Calu3 (cell line): ENCODE measurements around the gene PLEKHA7. TPM values are rescaled to one million over a fixed set of nuclear protein-coding genes. Genes with fewer than 3 reads are reported as not detected.
A peak's percentile ranks its signal among the peaks of the same experiment; 100 is the strongest.

Experiments used
- BruUV-seq: library from RNA; stranded (reverse); fragments of 400-500 nt; replicated peaks from 2 replicates; lab custom pipeline; 2021; lab: Mats Ljungman, UMichigan
- CTCF ChIA-PET: fragments of 300-600 bp; sonication (Branson Sonifier 250); formaldehyde crosslinking; loops from one replicate; lab custom pipeline; 2022; ENCODE audit warnings: antibody characterized with exemption; lab: Charles Lee
- DNase-seq: peaks from one replicate; pipeline ENCODE4 v3.0.0; 2022
- H3K27ac Mint-ChIP-seq: one replicate; pipeline ENCODE4 v1.8.0; 2022; ENCODE audit warnings: mixed read lengths; ENCODE audit not compliant: unreplicated experiment
- H3K27me3 Mint-ChIP-seq: one replicate; pipeline ENCODE4 v1.8.0; 2022; ENCODE audit warnings: mixed read lengths; ENCODE audit not compliant: unreplicated experiment
- H3K36me3 Mint-ChIP-seq: one replicate; pipeline ENCODE4 v1.8.0; 2022; ENCODE audit warnings: mild to moderate bottlenecking, moderate library complexity, mixed read lengths; ENCODE audit not compliant: insufficient read depth, unreplicated experiment
- H3K4me1 Mint-ChIP-seq: one replicate; pipeline ENCODE4 v1.8.0; 2022; ENCODE audit warnings: mild to moderate bottlenecking, low read depth, mixed read lengths; ENCODE audit not compliant: unreplicated experiment
- H3K4me3 Mint-ChIP-seq: one replicate; pipeline ENCODE4 v1.8.0; 2022; ENCODE audit warnings: mild to moderate bottlenecking, low read depth, moderate library complexity, mixed read lengths; ENCODE audit not compliant: unreplicated experiment
- H3K9me3 Mint-ChIP-seq: one replicate; pipeline ENCODE4 v1.8.0; 2022; ENCODE audit warnings: low read depth, mixed read lengths; ENCODE audit not compliant: unreplicated experiment
- CTCF ChIP-seq: fragments of 200-600 bp; IDR thresholded peaks from one replicate; pipeline ENCODE4 v1.8.0; 2022; ENCODE audit warnings: antibody characterized with exemption; ENCODE audit not compliant: unreplicated experiment
- intact Hi-C: fragments of 100-400 bp; cut with micrococcal nuclease; formaldehyde crosslinking; loops from one replicate; pipeline ENCODE4 v1.10.0; 2022; ENCODE audit not compliant: unreplicated experiment
- total RNA-seq: library from RNA; stranded (reverse); gene quantifications from 2 replicates; pipeline ENCODE4 v1.2.3, GENCODE V29; 2022

PLEKHA7 gene
- total RNA-seq, 1 experiment from 2014 or later, result 138 TPM

DNA sequence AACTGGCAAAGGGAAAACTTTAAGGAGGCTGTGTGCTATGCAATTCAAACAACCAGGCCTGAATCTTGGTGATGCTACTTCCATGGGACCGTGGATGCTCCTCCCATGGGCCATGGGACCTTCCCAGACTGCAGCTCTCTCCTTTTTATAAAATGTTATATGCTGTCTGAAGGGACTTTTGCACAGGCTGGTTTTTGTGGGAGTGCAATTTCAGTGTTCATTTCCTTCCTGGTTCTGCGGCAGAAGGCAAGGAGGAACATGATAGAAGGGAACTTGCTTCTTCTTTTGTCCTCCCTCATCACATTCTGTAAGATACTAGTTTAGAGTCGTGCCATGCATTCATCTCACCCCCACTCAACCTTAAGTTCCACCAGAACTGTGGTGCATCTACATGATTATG lies 206.9 kb downstream of the PLEKHA7 start:
- no peaks in the 10 kb centered on the region for H3K9me3 Mint-ChIP-seq
- no TSS peak for BruUV-seq
- intact Hi-C loops, result no loop called here
- H3K4me3 Mint-ChIP-seq, result no peak overlapping the region
- H3K36me3 Mint-ChIP-seq, result peaks cover 57% of the 10 kb centered on the region
- H3K27me3 Mint-ChIP-seq, result no peaks in the 10 kb centered on the region
- peak overlapping the region; percentile 33 for H3K27ac Mint-ChIP-seq
- CTCF ChIA-PET, result no interaction called here
- DNase-seq, result no peak
- TF ChIP-seq CTCF, result no peak
- H3K4me1 Mint-ChIP-seq, result peaks cover 37% of the 10 kb centered on the region

DNA sequence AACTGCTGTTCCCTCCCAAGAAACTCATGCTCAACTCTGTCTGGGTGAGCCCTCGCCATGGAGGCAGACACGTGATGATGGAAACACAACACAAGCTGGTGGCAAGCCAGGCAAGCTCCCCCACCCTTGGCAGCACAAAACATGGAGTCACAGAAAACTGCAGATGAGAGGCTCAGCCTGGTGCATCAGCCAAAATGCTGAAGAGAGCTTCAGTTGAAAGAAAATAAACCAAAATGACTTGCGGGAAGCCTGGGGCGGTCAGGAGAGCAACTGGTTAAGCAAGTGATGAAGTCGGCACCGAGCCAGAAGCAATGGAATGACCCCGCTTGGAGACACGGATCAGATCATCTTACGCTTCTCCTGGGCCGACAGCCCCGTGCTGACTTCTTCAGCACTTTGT lies 207.4 kb downstream of the PLEKHA7 start:
- Mint-ChIP-seq H3K36me3 (peaks cover 54% of the 10 kb centered on the region), H3K9me3 (no peaks in the 10 kb centered on the region), H3K27me3 (no peaks in the 10 kb centered on the region), H3K4me3 (no peak overlapping the region), H3K27ac (no peak overlapping the region), H3K4me1 (peaks cover 37% of the 10 kb centered on the region)
- no TSS peak for BruUV-seq
- DNase-seq, result no peak
- CTCF ChIA-PET, result interaction anchor here (1.0 kb wide), 1 partner anchor 15 kb away, joined by 3 read pairs; no protein-coding TSS in a partner anchor
- no peak for TF ChIP-seq CTCF
- intact Hi-C loops, result no loop called here

GRCh38 chr11:16805938-16806337 lies 208.3 kb downstream of the PLEKHA7 start:
- H3K4me3 Mint-ChIP-seq, result no peak overlapping the region
- DNase-seq, result no peak

DNA sequence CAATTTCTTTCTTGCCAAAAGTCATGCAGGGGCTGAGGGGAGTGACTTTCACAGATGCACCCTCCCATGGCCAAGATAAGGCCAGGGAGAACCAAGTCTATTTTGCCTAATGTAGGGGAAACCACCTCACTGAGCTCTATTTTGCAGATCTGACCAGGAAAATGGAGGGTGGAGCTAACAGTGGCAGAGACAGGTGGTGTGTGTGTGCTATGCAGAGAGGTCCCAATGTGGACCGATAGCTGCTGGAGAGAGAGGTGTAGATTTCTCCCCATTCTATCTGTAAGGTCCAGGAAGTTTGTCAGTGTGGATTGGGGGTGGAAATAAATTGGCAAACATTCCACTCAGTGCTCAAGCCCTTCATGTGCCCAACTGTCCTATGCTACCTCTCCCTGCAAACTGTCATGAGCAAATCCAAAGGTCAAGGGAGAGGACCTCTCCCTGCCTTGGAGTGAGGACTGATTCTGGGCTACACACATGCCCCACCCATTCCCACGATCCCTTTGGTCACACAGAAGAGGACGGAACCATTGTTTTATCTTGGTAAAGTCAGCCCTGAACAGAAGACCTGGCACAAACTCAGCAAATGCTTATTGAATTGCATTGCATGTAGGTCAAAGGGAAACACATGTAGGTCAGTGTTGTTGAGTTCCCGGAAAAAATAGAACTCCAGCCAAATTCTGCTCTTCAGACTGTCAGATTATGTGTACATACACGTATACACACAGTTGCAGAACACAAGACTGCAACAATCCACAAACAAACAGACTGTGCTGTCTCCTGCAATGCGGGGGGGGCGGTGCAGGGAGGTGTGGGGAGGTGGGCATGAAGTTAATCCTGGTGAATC lies 209.9 kb downstream of the PLEKHA7 start:
- TF ChIP-seq CTCF, result no peak
- Mint-ChIP-seq H3K4me1 (peaks cover 26% of the 10 kb centered on the region), H3K9me3 (no peaks in the 10 kb centered on the region), H3K27me3 (no peaks in the 10 kb centered on the region), H3K27ac (peak overlapping the region; percentile 41), H3K36me3 (peaks cover 52% of the 10 kb centered on the region), H3K4me3 (no peak overlapping the region)
- CTCF ChIA-PET, result no interaction called here
- intact Hi-C loops, result no loop called here
- no TSS peak for BruUV-seq
- no peak for DNase-seq

More at GRCh38 chr11:16805938-16806337, 208.3 kb downstream of the PLEKHA7 start:
- no TSS peak for BruUV-seq
- TF ChIP-seq CTCF, result no peak
- intact Hi-C loops, result no loop called here
- CTCF ChIA-PET, result interaction anchor here (0.7 to 1.0 kb wide), 3 partner anchors 16 to 691 kb away, joined by 3 to 4 read pairs (median 4); no protein-coding TSS in a partner anchor
- Mint-ChIP-seq H3K9me3 (no peaks in the 10 kb centered on the region), H3K27me3 (no peaks in the 10 kb centered on the region), H3K36me3 (peaks cover 52% of the 10 kb centered on the region), H3K27ac (no peak overlapping the region), H3K4me1 (peaks cover 31% of the 10 kb centered on the region)
